ENCODE data around the gene TULP4. TPM values are rescaled to one million over a fixed set of nuclear protein-coding genes. Genes with fewer than 3 reads are reported as not detected.

The TULP4 gene
- total and polyA plus RNA-seq, 7 experiments from 2014 or later: 33.3 to 79.0 (median 51.8) TPM

GRCh38 chr6:158369241-158369640 is 57.0 kb downstream of the TULP4 start:
- ATAC-seq: no peak
- peaks cover 0 to 8% (median 4%) of the 10 kb centered on the region in 7 donors for H3K4me1 Mint-ChIP-seq

DNA sequence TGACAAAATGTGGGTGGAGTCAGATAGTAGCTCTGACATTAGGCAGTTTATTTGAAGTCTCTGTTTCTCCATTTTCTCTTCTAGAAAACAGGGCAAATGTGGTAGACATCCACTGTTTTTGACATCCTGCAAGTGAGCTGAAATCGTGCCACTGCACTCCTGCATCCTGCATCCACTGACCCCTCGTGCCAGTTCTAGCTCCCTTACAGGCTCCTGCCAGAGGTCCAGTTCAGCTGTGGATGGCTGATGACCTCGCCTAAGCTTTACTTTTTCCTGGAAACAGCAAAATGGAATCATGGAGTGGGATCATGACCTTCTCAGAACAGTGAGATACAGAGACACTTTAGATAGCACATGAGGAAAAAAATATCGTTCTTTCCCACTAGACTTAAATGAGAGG is 58.5 kb downstream of the TULP4 start:
- Mint-ChIP-seq H3K27me3 (peaks cover 0 to 2% (median 0%) of the 10 kb centered on the region in 5 donors), H3K4me1 (peaks cover 0 to 14% (median 2%) of the 10 kb centered on the region in 7 donors), H3K4me3 (no peak overlapping the region), H3K36me3 (peaks cover 0 to 21% (median 4%) of the 10 kb centered on the region in 5 donors), H3K9me3 (peaks cover 0 to 2% (median 0%) of the 10 kb centered on the region in 11 donors), H3K27ac (no peak overlapping the region)
- DNase-seq (no peak), ATAC-seq (no peak)
- H3K27me3 ChIP-seq (ENCODE audit: control insufficient read depth in 2 of 2, insufficient read depth in 2 of 2, low read length in 2 of 2): no peaks in the 10 kb centered on the region
- no peaks in the 10 kb centered on the region for H3K36me3 ChIP-seq (ENCODE audit: control insufficient read depth in 2 of 3, insufficient read depth in 3 of 3, low read length in 3 of 3)
- H3K27ac ChIP-seq (ENCODE audit: low read depth, low read length): no peak overlapping the region
- H3K4me3 ChIP-seq (ENCODE audit: low read length): no peak overlapping the region
- H3K4me1 ChIP-seq (ENCODE audit: control insufficient read depth in 2 of 2, insufficient read depth in 2 of 2, low read length in 2 of 2): no peaks in the 10 kb centered on the region
- H3K9me3 ChIP-seq (ENCODE audit: control insufficient read depth in 2 of 3, low read length in 3 of 3): no peaks in the 10 kb centered on the region
- CTCF ChIA-PET: no interaction called here
- POLR2A ChIA-PET: no interaction called here
- intact Hi-C loops (cut with micrococcal nuclease): no loop called here

More at GRCh38 chr6:158369241-158369640, 57.0 kb downstream of the TULP4 start:
- ChIA-PET POLR2A (no interaction called here), CTCF (no interaction called here)
- H3K27ac Mint-ChIP-seq: no peak overlapping the region
- intact Hi-C loops (cut with micrococcal nuclease): no loop called here
- peaks cover 0 to 21% (median 4%) of the 10 kb centered on the region in 5 donors for H3K36me3 Mint-ChIP-seq
- Histone ChIP-seq H3K27me3 (ENCODE audit: control insufficient read depth in 2 of 2, insufficient read depth in 2 of 2, low read length in 2 of 2) (no peaks in the 10 kb centered on the region), H3K27ac (ENCODE audit: low read depth, low read length) (no peak overlapping the region), H3K36me3 (ENCODE audit: control insufficient read depth in 2 of 3, insufficient read depth in 3 of 3, low read length in 3 of 3) (no peaks in the 10 kb centered on the region), H3K4me3 (ENCODE audit: low read length) (no peak overlapping the region), H3K4me1 (ENCODE audit: control insufficient read depth in 2 of 2, insufficient read depth in 2 of 2, low read length in 2 of 2) (no peaks in the 10 kb centered on the region), H3K9me3 (ENCODE audit: control insufficient read depth in 2 of 3, low read length in 3 of 3) (no peaks in the 10 kb centered on the region)
- H3K4me3 Mint-ChIP-seq: no peak overlapping the region
- peaks cover 0 to 4% (median 0%) of the 10 kb centered on the region in 11 donors for H3K9me3 Mint-ChIP-seq
- DNase-seq: no peak
- peaks cover 0 to 2% (median 0%) of the 10 kb centered on the region in 5 donors for H3K27me3 Mint-ChIP-seq

DNA sequence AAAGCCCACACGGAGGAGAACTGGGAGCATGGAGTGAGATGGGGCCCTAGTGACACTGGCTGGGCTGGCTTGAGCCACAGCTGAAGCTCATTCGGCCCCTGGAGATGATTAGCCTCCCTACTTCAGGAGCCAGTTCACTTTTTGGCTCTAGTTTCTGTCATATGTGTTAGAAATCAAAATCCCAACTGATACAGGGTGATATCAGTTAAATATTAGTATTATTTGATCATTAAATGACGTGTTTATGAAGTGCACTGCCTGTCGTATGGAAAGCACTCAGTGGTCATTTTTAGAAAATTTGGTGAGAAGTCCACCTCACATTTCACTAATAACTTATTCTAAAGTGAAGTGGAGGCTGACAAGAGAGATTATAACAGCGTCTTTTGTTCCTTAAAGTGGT is 59.0 kb downstream of the TULP4 start:
- DNase-seq (no peak), ATAC-seq (no peak)
- no peaks in the 10 kb centered on the region for H3K9me3 ChIP-seq (ENCODE audit: control insufficient read depth in 2 of 3, low read length in 3 of 3)
- H3K9me3 Mint-ChIP-seq: peaks cover 0 to 2% (median 0%) of the 10 kb centered on the region in 11 donors
- POLR2A ChIA-PET: no interaction called here
- H3K27me3 Mint-ChIP-seq: peaks cover 0 to 2% (median 0%) of the 10 kb centered on the region in 5 donors
- no peaks in the 10 kb centered on the region for H3K27me3 ChIP-seq (ENCODE audit: control insufficient read depth in 2 of 2, insufficient read depth in 2 of 2, low read length in 2 of 2)
- H3K36me3 ChIP-seq (ENCODE audit: control insufficient read depth in 2 of 3, insufficient read depth in 3 of 3, low read length in 3 of 3): no peaks in the 10 kb centered on the region
- H3K4me3 ChIP-seq (ENCODE audit: low read length): no peak overlapping the region
- peaks cover 0 to 19% (median 2%) of the 10 kb centered on the region in 7 donors for H3K4me1 Mint-ChIP-seq
- peaks cover 0 to 24% (median 4%) of the 10 kb centered on the region in 5 donors for H3K36me3 Mint-ChIP-seq
- H3K27ac ChIP-seq (ENCODE audit: low read depth, low read length): no peak overlapping the region
- CTCF ChIA-PET: no interaction called here
- intact Hi-C loops (cut with micrococcal nuclease): no loop called here
- no peak overlapping the region for H3K27ac Mint-ChIP-seq
- H3K4me1 ChIP-seq (ENCODE audit: control insufficient read depth in 2 of 2, insufficient read depth in 2 of 2, low read length in 2 of 2): no peaks in the 10 kb centered on the region
- H3K4me3 Mint-ChIP-seq: no peak overlapping the region

DNA sequence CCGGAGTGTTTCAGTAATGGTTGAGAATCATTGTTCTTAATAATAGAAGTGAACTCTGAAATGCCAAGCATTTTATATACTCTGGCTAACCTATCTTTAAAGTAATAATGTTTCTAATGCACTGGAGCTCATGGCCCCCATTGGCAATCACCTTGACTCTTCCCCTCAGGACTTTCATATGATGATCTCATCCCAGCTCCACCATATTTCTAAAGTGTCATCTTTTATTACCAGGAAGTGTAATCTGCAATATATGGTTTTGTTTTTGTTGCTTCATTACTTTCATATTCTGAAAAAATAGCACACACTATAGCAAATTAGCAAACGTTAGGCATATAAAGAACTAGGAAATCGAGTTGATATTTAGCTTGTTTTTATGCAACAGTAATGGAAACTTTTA is 60.3 kb downstream of the TULP4 start:
- peaks cover 0 to 21% (median 4%) of the 10 kb centered on the region in 5 donors for H3K36me3 Mint-ChIP-seq
- H3K4me1 ChIP-seq (ENCODE audit: control insufficient read depth in 2 of 2, insufficient read depth in 2 of 2, low read length in 2 of 2): no peaks in the 10 kb centered on the region
- DNase-seq (no peak), ATAC-seq (no peak)
- H3K36me3 ChIP-seq (ENCODE audit: control insufficient read depth in 2 of 3, insufficient read depth in 3 of 3, low read length in 3 of 3): no peaks in the 10 kb centered on the region
- H3K4me3 ChIP-seq (ENCODE audit: low read length): no peak overlapping the region
- H3K27me3 ChIP-seq (ENCODE audit: control insufficient read depth in 2 of 2, insufficient read depth in 2 of 2, low read length in 2 of 2): no peaks in the 10 kb centered on the region
- no peak overlapping the region for H3K27ac ChIP-seq (ENCODE audit: low read depth, low read length)
- intact Hi-C loops (cut with micrococcal nuclease): no loop called here
- no peaks in the 10 kb centered on the region for H3K27me3 Mint-ChIP-seq
- CTCF ChIA-PET: no interaction called here
- H3K9me3 Mint-ChIP-seq: no peaks in the 10 kb centered on the region
- POLR2A ChIA-PET: no interaction called here
- no peaks in the 10 kb centered on the region for H3K9me3 ChIP-seq (ENCODE audit: control insufficient read depth in 2 of 3, low read length in 3 of 3)
- no peak overlapping the region for H3K27ac Mint-ChIP-seq
- H3K4me1 Mint-ChIP-seq: peaks cover 0 to 15% (median 2%) of the 10 kb centered on the region in 7 donors
- H3K4me3 Mint-ChIP-seq: no peak overlapping the region

DNA sequence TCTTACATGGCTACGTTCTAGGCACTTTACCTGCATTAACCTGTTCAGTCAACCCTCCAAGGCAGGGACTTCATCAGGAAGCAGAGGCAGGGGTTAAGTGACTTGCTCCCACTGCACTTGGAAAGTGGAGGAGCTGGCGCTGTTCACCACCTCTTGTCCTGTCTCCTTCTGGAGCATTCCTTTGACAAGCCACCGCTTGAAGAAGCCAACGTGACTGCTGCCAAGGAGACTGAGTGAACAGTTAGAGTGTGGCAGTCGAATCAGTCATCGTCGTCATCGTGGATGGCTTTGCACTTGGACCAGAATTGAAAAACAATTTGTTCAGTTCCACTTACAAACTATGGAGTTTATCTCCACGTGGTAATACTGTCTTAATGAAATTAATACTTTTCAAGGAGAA is 60.9 kb downstream of the TULP4 start:
- POLR2A ChIA-PET: no interaction called here
- no peaks in the 10 kb centered on the region for H3K9me3 Mint-ChIP-seq

DNA sequence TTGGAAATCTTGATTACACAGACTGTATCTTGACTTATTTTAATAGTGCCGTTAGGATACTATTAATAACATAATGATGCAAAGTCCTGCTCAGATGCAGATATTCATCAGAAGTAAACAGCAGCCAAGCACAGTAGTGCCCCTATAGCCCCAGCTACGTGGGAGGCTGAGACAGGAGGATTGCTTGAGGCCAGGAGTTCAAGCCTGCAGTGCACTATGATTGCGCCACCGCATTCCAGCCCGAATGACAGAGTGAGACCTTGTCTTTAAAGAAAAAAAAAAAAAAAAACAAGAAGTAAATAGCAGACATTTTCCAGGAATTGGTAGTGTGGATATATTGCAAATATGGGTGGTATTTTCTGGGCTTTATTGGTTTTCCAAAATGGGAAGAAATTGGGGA is 61.8 kb downstream of the TULP4 start:
- H3K27ac Mint-ChIP-seq: no peak overlapping the region
- no peaks in the 10 kb centered on the region for H3K9me3 Mint-ChIP-seq
- intact Hi-C loops (cut with micrococcal nuclease): no loop called here
- no peak for ATAC-seq
- H3K27me3 ChIP-seq (ENCODE audit: control insufficient read depth in 2 of 2, insufficient read depth in 2 of 2, low read length in 2 of 2): no peaks in the 10 kb centered on the region
- H3K4me1 Mint-ChIP-seq: peaks cover 0 to 19% (median 6%) of the 10 kb centered on the region in 7 donors
- peaks cover 0 to 26% (median 4%) of the 10 kb centered on the region in 5 donors for H3K36me3 Mint-ChIP-seq
- H3K4me3 ChIP-seq (ENCODE audit: low read length): no peak overlapping the region
- no peak for DNase-seq
- ChIA-PET POLR2A (no interaction called here), CTCF (no interaction called here)
- H3K27me3 Mint-ChIP-seq: no peaks in the 10 kb centered on the region
- no peaks in the 10 kb centered on the region for H3K9me3 ChIP-seq (ENCODE audit: control insufficient read depth in 2 of 3, low read length in 3 of 3)
- no peak overlapping the region for H3K27ac ChIP-seq (ENCODE audit: low read depth, low read length)
- H3K4me1 ChIP-seq (ENCODE audit: control insufficient read depth in 2 of 2, insufficient read depth in 2 of 2, low read length in 2 of 2): no peaks in the 10 kb centered on the region
- no peaks in the 10 kb centered on the region for H3K36me3 ChIP-seq (ENCODE audit: control insufficient read depth in 2 of 3, insufficient read depth in 3 of 3, low read length in 3 of 3)
- no peak overlapping the region for H3K4me3 Mint-ChIP-seq

More for the DNA sequence above, 60.9 kb downstream of the TULP4 start:
- Histone ChIP-seq H3K27me3 (ENCODE audit: control insufficient read depth in 2 of 2, insufficient read depth in 2 of 2, low read length in 2 of 2) (no peaks in the 10 kb centered on the region), H3K36me3 (ENCODE audit: control insufficient read depth in 2 of 3, insufficient read depth in 3 of 3, low read length in 3 of 3) (no peaks in the 10 kb centered on the region), H3K4me3 (ENCODE audit: low read length) (no peak overlapping the region), H3K4me1 (ENCODE audit: control insufficient read depth in 2 of 2, insufficient read depth in 2 of 2, low read length in 2 of 2) (no peaks in the 10 kb centered on the region), H3K27ac (ENCODE audit: low read depth, low read length) (no peak overlapping the region), H3K9me3 (ENCODE audit: control insufficient read depth in 2 of 3, low read length in 3 of 3) (no peaks in the 10 kb centered on the region)
- ATAC-seq: no peak
- intact Hi-C loops (cut with micrococcal nuclease): no loop called here
- Mint-ChIP-seq H3K36me3 (peaks cover 0 to 21% (median 4%) of the 10 kb centered on the region in 5 donors), H3K27me3 (no peaks in the 10 kb centered on the region), H3K27ac (no peak overlapping the region), H3K4me1 (peaks cover 0 to 19% (median 2%) of the 10 kb centered on the region in 7 donors), H3K4me3 (no peak overlapping the region)
- CTCF ChIA-PET: no interaction called here
- no peak for DNase-seq

GRCh38 chr6:158376631-158377081 is 64.4 kb downstream of the TULP4 start:
- no peaks in the 10 kb centered on the region for H3K9me3 Mint-ChIP-seq
- H3K4me1 Mint-ChIP-seq: peaks cover 0 to 27% (median 16%) of the 10 kb centered on the region in 7 donors
- no peaks in the 10 kb centered on the region for H3K9me3 ChIP-seq (ENCODE audit: control insufficient read depth in 2 of 3, low read length in 3 of 3)
- ChIA-PET POLR2A (no interaction called here), CTCF (no interaction called here)
- no peak overlapping the region for H3K27ac Mint-ChIP-seq
- H3K27me3 Mint-ChIP-seq: no peaks in the 10 kb centered on the region
- H3K36me3 ChIP-seq (ENCODE audit: control insufficient read depth in 2 of 3, insufficient read depth in 3 of 3, low read length in 3 of 3): no peaks in the 10 kb centered on the region
- H3K4me1 ChIP-seq (ENCODE audit: control insufficient read depth in 2 of 2, insufficient read depth in 2 of 2, low read length in 2 of 2): no peaks in the 10 kb centered on the region
- no peak overlapping the region for H3K27ac ChIP-seq (ENCODE audit: low read depth, low read length)
- no peak overlapping the region for H3K4me3 ChIP-seq (ENCODE audit: low read length)
- intact Hi-C loops (cut with micrococcal nuclease): no loop called here
- ATAC-seq: no peak
- no peak for DNase-seq
- H3K36me3 Mint-ChIP-seq: peaks cover 0 to 23% (median 4%) of the 10 kb centered on the region in 5 donors
- H3K27me3 ChIP-seq (ENCODE audit: control insufficient read depth in 2 of 2, insufficient read depth in 2 of 2, low read length in 2 of 2): no peaks in the 10 kb centered on the region
- H3K4me3 Mint-ChIP-seq: no peak overlapping the region

All from naive thymus-derived CD4-positive, alpha-beta T cell (primary cell).